Neuron (in vitro differentiated cells): Measurements from ENCODE around the gene THSD4.

ENCODE experiments used
- H2AFZ ChIP-seq: one replicate; pipeline ENCODE4 v1.6.1; 2013; ENCODE audit warnings: low read depth, mild to moderate bottlenecking, inconsistent platforms, low read length, moderate library complexity
- H3K27me3 ChIP-seq: one replicate; pipeline ENCODE4 v1.6.1; 2013; ENCODE audit warnings: low read length; ENCODE audit not compliant: insufficient read depth
- H3K36me3 ChIP-seq: one replicate; pipeline ENCODE4 v1.6.1; 2013; ENCODE audit warnings: low read length; ENCODE audit not compliant: insufficient read depth
- H3K4me1 ChIP-seq: one replicate; pipeline ENCODE4 v1.6.1; 2013; ENCODE audit warnings: low read length; ENCODE audit not compliant: insufficient read depth
- H3K4me3 ChIP-seq: 2 replicates; pipeline ENCODE4 v1.5.1; 2013; ENCODE audit warnings: mild to moderate bottlenecking, low read length, moderate library complexity
- H3K9me3 ChIP-seq: one replicate; pipeline ENCODE4 v1.6.1; 2013; ENCODE audit warnings: low read length

THSD4 gene

DNA sequence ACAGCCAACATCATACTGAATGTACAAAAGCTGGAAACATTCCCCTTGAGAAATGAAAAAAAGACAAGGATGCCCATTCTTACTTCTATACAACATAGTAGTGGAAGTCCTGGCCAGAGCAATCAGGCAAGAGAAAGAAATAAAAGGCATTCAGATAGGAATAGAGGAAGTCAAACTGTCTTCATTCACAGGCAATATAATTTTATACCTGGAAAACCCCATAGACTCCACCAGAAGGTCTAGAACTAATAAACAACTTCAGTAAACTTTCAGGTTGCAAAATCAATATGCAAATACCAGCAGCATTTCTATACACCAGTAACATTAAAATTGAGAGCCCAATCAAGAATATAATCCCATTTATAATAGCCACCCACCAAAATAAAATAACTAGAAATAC is 27.1 kb upstream of the THSD4 start:
- Histone ChIP-seq H3K4me1 (no peaks in the 10 kb centered on the region), H3K4me3 (no peak overlapping the region), H2AFZ (no peak overlapping the region)

DNA sequence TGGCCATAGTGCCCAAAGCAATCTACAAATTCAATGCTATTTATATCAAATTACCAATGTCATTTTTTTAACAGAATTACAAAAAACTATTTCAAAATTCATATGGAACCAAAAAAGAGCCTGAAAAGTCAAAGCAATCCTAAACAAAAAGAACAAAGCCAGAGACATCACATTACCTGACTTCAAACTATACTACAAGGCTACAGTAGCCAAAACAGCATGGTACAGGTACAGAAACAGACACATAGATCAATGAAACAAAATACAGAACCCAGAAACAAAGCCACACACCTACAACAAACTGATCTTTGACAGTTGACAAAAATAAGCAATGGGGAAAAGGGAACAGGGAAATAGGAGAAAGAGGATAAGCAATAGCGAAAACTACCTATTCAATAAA is 26.6 kb upstream of the THSD4 start:
- Histone ChIP-seq H3K4me1 (no peaks in the 10 kb centered on the region), H3K9me3 (peaks cover 3% of the 10 kb centered on the region), H3K27me3 (no peaks in the 10 kb centered on the region)

More for the DNA sequence above, 27.1 kb upstream of the THSD4 start:
- H3K36me3 ChIP-seq, result no peaks in the 10 kb centered on the region
- no peaks in the 10 kb centered on the region for H3K27me3 ChIP-seq
- H3K9me3 ChIP-seq, result peaks cover 3% of the 10 kb centered on the region

DNA sequence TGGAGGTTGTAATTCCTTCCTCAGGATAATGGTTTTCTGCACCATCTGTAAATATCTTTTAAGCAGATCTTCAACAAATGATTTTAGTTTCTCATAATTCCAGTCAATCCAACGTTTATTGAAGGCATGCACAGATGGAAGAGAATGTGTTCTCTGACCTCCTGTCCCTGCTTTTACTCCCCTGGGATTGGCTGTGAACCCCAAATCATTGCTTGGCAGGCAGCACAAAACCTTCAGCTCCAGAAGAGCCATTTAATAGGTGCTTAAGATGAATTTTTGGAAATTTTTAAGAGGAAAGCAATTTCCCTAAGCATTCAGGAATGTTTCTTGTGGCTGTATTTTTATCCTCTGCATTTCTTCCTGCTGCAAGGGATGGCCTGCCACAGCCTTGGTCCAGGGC is 25.5 kb upstream of the THSD4 start:
- H3K9me3 ChIP-seq, result peaks cover 3% of the 10 kb centered on the region
- no peaks in the 10 kb centered on the region for H3K36me3 ChIP-seq
- H2AFZ ChIP-seq, result no peak overlapping the region
- no peaks in the 10 kb centered on the region for H3K27me3 ChIP-seq
- H3K4me3 ChIP-seq, result no peak overlapping the region
- H3K4me1 ChIP-seq, result no peaks in the 10 kb centered on the region

More for the DNA sequence above, 26.6 kb upstream of the THSD4 start:
- Histone ChIP-seq H3K36me3 (no peaks in the 10 kb centered on the region), H2AFZ (no peak overlapping the region), H3K4me3 (no peak overlapping the region)

DNA sequence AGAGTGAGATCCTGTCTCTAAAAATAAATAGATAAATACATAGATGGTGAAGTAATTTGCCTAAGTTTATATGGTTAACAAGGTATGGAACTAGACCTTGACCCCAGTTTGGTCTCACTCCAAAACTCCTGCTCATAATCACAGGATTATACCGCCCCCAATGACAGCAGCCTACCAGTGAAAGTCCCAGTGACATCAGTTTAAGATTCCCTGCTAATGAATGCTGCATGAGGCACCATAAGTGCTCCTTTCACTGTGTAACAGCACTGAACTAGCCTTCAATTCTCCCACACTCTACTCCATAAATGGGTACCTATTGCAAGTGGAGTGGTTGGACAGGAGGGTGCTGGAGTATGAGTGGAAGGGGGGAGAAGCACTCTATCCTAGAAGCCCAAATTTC is 23.7 kb upstream of the THSD4 start:
- H3K36me3 ChIP-seq, result no peaks in the 10 kb centered on the region
- H3K4me1 ChIP-seq, result no peaks in the 10 kb centered on the region
- H3K4me3 ChIP-seq, result no peak overlapping the region
- H3K9me3 ChIP-seq, result peaks cover 3% of the 10 kb centered on the region
- H3K27me3 ChIP-seq, result no peaks in the 10 kb centered on the region
- H2AFZ ChIP-seq, result no peak overlapping the region

DNA sequence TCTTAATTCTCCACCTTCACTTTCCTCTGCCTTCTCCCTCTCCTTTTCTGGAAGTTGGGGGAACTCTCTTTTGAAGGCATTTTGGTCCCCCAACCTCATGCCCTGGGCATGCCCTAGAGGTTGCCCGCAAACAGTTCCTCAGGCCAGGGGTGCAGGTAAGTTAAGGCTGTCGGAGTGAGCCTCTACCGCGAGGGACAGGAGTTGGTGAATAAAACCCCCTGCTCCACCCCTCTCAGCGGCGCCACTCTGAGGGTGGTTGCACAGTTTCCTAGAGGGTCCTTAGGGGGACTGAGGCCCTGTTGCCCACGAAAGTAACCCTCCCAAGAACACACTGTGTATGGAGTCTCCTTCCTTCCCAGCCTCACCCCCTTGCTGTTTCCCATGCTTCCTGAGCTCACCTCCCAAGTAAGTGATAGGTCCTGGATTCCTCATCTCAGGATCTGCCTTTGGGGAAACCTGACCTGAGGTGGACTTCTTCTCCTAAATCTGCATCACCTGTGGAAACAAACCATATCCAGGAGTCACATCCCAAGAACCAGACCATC is 23.1 kb upstream of the THSD4 start:
- Histone ChIP-seq H3K9me3 (peaks cover 3% of the 10 kb centered on the region), H3K4me1 (no peaks in the 10 kb centered on the region), H3K27me3 (no peaks in the 10 kb centered on the region), H3K36me3 (no peaks in the 10 kb centered on the region), H3K4me3 (no peak overlapping the region), H2AFZ (no peak overlapping the region)

DNA sequence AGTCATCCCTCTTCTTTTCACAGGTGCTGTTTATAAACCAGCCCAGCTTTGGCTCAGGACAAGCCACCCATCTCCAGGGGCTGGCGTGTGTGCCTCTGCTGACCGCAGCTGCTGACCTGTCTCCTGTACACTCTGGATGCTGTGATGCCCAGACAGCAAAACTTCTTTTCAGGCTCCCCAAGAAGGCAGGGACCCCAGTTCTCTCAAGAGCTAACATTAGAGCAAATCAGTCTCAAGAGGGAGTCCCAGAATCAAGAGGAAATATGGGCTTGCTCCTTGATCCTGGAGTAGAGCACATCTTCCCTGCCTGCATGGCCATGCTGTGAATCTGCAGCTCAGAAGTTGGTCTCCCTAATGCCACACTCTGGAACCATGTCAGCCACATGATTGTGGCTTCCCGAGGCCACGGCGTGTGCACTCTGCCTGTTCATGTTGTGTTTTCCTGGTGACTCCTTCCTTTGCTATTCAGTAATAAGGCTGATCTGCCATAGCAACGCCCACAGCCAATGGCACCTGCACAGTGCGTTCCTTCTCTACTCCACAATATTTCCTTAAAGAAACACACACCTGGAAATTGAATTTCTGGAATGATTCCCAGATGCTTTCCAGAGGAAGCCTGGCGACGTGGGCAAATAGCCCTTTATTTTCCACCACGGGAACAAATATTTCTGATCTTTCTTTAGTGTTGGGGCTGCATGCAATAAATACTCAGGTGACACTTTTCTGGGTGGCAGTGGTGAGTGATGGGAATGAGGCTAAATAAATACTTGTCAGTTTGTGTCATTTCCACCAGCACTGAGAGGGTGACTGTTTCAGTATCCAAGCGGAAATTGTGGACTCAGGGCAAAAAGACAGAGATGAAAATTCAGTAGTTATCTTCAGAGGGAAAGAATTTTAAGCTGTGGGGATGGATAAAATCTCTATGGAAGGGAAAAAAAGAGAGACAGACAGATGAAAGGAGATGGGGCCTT is 21.9 kb upstream of the THSD4 start:
- H3K4me3 ChIP-seq, result no peak overlapping the region
- peaks cover 3% of the 10 kb centered on the region for H3K9me3 ChIP-seq
- H3K4me1 ChIP-seq, result no peaks in the 10 kb centered on the region
- H2AFZ ChIP-seq, result no peak overlapping the region
- H3K27me3 ChIP-seq, result no peaks in the 10 kb centered on the region
- H3K36me3 ChIP-seq, result no peaks in the 10 kb centered on the region

DNA sequence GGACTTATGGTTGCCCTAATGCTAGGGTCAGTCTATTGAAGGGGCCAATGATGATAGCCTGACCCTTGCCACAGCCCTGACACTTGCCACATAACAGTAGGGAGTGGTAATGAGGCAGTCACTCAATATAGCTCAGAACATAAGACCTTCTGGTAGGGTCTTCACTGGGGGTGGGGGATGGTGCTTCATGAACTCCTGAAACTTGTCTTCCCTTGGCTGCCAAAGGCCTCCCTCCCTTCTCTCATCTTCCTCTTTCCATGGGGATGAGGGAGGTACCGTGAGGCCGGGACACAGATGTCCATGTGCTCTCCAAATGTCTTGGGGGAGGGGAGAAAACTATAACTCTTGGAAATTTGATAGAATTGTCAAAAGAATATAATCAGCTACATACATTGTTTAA is 21.1 kb upstream of the THSD4 start:
- Histone ChIP-seq H3K27me3 (no peaks in the 10 kb centered on the region), H3K36me3 (no peaks in the 10 kb centered on the region), H2AFZ (no peak overlapping the region), H3K9me3 (no peaks in the 10 kb centered on the region), H3K4me1 (no peaks in the 10 kb centered on the region), H3K4me3 (no peak overlapping the region)

DNA sequence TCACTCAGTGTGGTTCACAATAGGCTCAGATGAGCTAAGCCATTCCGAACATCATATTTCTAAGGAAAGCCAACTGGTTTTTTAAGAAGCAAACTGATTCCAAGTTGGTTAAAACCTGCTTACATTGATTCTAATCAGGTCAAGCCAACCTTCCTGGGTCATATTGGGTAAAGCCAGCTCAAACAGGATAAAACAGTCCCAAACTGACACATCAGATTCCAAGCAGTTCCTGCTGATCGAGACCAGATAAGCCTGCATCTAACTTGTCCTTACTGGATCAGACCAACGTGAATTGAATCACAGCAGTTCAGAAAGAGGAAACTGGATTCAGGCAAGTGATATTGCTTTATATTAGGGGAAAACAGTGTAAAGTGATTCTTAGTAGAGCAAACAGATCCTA is 18.6 kb upstream of the THSD4 start:
- H3K36me3 ChIP-seq, result no peaks in the 10 kb centered on the region
- H3K4me3 ChIP-seq, result no peak overlapping the region
- no peaks in the 10 kb centered on the region for H3K27me3 ChIP-seq
- no peak overlapping the region for H2AFZ ChIP-seq
- H3K4me1 ChIP-seq, result no peaks in the 10 kb centered on the region
- no peaks in the 10 kb centered on the region for H3K9me3 ChIP-seq

DNA sequence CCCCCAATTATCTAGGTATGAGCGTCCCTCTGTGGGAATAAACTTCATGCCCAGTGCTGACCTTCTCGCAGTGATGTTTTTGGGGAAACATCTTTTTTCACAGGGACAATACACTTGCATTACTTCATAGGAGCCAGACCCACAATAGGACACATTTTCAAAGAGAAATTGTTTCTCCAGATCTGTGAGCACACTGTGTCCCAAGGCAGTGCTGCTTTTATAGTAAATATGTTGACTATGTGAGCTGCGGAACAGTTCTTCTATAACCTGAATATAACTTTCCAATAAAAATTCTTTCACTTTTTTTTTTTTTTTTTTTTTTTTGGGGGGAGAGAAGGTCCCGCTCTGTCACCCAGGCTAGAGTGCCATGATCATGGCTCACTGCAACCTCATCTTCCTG is 17.4 kb upstream of the THSD4 start:
- no peaks in the 10 kb centered on the region for H3K4me1 ChIP-seq
- H3K4me3 ChIP-seq, result no peak overlapping the region
- H3K36me3 ChIP-seq, result no peaks in the 10 kb centered on the region
- H3K9me3 ChIP-seq, result no peaks in the 10 kb centered on the region
- no peak overlapping the region for H2AFZ ChIP-seq
- H3K27me3 ChIP-seq, result no peaks in the 10 kb centered on the region

DNA sequence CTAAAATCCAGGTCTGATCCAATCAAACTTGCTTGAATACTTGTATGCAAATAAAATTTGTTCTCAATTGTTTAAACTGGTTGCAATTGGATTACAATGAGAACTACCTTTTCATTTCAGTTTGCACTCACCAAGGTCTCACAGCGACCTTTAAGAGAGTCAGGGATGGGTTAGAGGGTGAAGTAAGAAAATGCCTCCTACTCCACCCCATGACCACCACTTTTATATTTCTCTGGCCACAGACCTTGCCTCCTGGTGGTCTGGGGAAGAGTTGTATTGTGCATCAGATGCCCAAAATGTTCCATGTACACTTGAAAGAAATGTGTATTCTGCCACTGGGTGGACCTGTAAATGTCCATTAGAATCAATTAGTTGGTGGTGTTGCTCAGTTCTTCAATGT is 16.4 kb upstream of the THSD4 start:
- Histone ChIP-seq H3K27me3 (peaks cover 3% of the 10 kb centered on the region), H3K4me3 (no peak overlapping the region), H3K36me3 (no peaks in the 10 kb centered on the region), H3K9me3 (no peaks in the 10 kb centered on the region), H3K4me1 (no peaks in the 10 kb centered on the region), H2AFZ (no peak overlapping the region)

DNA sequence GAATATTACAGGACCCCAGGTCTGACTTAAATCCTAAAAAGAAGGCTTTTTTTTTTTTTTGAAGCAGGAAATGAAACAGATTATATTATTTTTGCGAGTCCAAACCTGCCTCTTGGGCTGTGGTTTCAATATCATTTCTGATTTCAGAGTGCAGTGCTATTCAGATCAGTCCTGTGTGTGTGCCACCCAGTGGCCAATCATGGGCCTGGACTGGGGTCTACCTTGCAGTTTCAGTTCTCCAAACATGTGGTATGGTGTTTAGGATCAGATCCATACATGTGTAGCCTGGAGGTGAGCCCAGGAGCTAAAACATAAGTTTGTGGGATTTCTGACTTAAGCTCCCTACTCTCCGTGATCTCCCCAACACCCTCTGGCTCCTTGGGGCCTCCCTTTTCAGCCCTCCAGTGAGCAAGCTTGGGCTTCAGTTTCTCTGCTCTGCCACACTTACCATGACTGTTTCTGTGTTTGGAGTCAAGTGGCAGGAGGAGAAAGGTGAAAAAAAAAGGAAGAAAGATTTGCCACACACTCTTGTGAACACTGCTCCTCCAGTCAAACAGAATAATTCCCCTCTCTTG is 12.1 kb upstream of the THSD4 start:
- Histone ChIP-seq H3K4me3 (no peak overlapping the region), H3K27me3 (peaks cover 3% of the 10 kb centered on the region), H3K36me3 (no peaks in the 10 kb centered on the region), H3K9me3 (no peaks in the 10 kb centered on the region), H2AFZ (no peak overlapping the region), H3K4me1 (no peaks in the 10 kb centered on the region)

DNA sequence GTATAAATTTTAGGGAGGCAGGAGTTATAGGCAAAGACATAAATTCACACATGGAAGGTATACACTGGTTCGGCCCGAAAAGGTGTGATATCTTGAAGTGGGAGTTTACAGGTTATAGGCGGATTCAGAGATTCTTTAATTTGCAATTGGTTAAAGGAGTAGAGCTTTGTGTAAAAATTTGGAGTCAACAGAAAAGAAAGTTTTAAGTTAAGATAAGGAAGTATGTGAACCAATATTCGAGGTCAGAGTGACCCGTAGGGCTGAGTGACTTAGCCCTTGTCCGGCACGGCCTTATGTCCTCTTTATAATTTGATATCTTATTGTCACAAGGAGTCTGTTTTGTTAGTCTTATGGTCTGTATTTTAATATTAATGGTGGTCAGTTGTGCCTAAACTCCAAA is 10.6 kb upstream of the THSD4 start:
- Histone ChIP-seq H3K4me1 (no peaks in the 10 kb centered on the region), H3K27me3 (peaks cover 3% of the 10 kb centered on the region), H2AFZ (no peak overlapping the region), H3K9me3 (no peaks in the 10 kb centered on the region), H3K4me3 (no peak overlapping the region), H3K36me3 (no peaks in the 10 kb centered on the region)

DNA sequence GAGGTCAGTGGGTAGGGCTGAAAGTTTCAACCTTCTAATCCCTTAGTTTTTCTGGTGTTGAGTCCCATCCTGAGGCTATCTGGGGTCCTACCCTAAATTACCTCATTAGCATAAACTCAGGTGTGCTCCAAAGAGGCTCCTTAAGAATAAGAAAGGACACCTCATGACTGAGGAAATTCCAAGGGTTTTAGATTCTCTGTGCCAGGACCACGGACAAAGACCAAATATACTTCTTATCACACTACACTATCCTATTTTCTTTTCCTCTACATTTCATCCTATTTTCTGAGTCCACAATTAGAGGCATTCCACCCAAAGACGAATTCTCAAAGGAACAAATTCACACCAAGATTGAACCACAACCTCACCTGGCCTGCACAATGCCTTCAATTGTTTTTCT is 9.8 kb upstream of the THSD4 start:
- Histone ChIP-seq H3K36me3 (no peaks in the 10 kb centered on the region), H3K9me3 (no peaks in the 10 kb centered on the region), H3K4me1 (no peaks in the 10 kb centered on the region), H3K4me3 (no peak overlapping the region), H3K27me3 (peaks cover 3% of the 10 kb centered on the region), H2AFZ (no peak overlapping the region)
